ENCODE results near the gene ARRDC3.
A peak's percentile ranks its signal among the peaks of the same experiment; 100 is the strongest.
"Not testable (repeated sequence)": the region's sequence is repeated elsewhere in the genome, so short reads cannot be mapped to it uniquely, and the experiment has no call there.

Gene ARRDC3, protein sequence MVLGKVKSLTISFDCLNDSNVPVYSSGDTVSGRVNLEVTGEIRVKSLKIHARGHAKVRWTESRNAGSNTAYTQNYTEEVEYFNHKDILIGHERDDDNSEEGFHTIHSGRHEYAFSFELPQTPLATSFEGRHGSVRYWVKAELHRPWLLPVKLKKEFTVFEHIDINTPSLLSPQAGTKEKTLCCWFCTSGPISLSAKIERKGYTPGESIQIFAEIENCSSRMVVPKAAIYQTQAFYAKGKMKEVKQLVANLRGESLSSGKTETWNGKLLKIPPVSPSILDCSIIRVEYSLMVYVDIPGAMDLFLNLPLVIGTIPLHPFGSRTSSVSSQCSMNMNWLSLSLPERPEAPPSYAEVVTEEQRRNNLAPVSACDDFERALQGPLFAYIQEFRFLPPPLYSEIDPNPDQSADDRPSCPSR

GRCh38 chr5:91383027-91383955 is at the start of gene ARRDC3:
Gene ARRDC3 (minus strand): TSS chr5:91383317. CDS start chr5:91383092, 225 bp downstream.
- DNase-seq, result peak; percentile 75

- DNase-seq, result no peak
These were observed 47.8 kb upstream of the ARRDC3 start for GRCh38 chr5:91430949-91431348.

DNA sequence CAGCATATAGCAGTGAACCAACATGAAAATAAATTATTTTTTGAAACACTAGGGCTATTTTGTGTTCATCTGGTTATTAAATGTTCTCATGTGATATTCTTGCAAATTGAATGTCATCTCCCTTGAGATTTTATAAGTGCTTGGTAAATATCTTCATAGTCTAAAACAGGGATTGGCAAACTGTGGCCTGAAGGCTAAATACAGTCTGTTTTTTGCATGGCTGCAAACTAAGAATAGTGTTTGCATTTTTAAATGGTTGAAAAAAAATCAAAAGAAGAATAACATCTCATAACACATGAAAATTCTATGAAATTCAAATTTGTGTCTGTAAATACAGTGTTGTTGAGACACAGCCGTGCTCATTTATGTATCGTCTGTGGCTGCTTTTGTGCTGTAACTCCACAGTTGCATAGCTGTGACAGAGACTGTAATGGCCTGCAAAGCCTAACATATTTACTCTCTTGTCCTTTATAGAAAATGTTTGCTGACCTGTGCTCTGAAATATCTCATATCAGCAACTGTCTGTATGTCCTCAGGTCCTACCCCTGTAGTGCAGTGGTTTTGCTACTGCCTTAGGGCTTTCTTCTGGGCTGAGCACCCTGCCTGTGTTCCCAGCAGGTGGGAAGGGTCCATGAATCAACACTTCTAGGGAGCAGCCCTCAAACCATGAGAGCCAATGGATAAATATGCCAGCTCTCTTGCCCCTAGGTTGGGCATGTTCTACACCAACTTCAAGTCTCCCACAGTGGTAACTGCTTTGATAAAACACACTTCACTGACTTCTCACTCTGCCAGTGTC is 41.7 kb upstream of the ARRDC3 start:
- DNase-seq, result peak; percentile 55

DNA sequence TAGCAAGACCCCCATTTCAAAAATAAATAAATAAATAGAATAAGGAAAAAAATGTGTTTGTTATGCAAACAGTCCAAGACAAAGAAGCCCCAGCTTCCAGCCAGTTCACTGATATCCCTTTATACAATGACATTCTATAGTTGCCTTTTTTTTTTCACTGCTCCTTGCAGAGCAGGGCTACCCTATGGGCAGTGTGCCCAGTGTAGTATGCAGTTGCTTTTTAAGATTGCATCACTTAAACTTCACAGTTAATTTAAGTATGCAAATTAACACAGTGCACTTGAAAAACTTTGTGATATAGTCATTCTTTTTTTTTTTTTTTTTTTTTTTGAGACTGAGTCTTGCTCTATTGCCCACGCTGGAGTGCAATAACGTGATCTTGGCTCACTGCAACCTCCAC is 40.8 kb upstream of the ARRDC3 start:
- DNase-seq, result no peak

DNA sequence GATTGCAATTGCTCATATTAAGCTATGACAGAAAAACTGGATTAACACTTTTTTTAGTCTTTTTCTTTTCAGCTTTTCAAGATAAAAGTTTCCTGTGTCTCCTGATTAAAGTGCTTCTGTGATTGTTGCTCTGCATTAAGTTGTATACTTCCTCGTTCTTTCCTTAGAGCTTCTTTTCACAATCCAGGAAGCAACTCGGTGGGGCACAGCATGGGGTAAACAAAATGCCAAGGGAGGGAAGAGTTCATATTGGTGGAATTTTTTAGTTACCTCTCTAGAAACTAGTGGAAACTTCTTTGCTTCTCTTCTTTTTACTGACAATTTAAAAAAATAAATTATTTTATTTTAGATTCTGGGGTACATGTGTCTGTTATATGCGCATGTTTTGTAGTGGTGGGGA is 37.8 kb upstream of the ARRDC3 start:
- DNase-seq, result no peak

GRCh38 chr5:91419571-91420537 is 36.7 kb upstream of the ARRDC3 start:
- DNase-seq, result no peak

DNA sequence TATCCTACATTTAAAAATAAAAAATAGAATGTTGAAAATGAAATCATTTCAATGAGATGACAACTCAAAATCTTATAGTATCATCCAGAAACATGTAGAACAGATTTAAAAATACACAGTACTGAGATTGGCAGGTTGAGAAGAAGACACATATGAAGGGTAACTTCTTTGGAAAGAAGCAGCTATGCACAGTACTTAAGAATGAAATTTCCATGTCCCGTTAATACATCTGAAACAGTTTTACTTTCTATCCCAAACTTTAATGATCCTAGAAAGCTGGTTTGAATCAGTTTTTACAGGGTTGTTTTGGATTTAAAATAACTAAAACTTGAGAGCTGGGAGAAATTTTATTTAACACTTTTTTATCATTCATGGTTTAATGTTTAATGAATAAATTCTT is 36.0 kb upstream of the ARRDC3 start:
- no peak for DNase-seq

GRCh38 chr5:91418158-91418557 is 35.0 kb upstream of the ARRDC3 start:
- DNase-seq, result no peak

DNA sequence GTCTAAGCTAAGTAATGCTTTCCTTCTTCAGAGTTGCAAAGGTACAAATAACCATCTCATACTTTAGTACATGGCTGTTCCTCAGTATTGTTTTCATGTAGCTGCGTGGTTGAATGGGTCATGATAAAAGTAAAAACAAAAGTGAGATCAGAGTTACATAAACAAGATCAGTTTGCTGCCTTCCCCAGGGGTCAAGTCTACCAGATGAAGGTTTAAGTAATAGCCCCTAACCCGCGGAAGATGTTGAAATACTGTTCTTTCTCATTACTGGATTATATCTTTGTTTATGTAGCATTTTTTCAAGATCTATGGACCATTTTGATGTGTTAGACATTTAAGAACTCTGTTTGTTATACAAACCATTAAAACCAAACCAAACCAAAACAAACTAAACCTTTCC is 34.1 kb upstream of the ARRDC3 start:
- DNase-seq, result no peak

DNA sequence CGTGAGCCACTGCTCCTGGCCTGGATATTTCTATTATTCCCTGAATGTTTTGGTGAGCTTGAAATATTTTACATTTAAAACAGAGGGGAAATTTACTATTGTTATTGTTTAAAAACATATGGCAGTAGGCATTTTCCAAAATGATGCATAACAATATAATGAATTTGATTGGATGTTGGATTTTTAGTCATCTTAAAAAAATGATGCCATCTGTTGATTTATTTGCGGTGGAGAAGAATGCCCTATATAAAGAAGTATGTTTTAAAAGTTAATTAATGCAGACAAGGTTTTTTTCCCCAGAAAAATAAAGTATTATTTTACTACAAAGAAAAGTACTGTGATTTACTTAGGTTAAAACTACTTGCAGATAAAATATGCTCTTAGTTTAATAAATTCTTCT is 33.4 kb upstream of the ARRDC3 start:
- no peak for DNase-seq

GRCh38 chr5:91409304-91409703 is 26.2 kb upstream of the ARRDC3 start:
- DNase-seq, result no peak

GRCh38 chr5:91408710-91409109 is 25.6 kb upstream of the ARRDC3 start:
- no peak for DNase-seq

GRCh38 chr5:91407204-91407603 is 24.1 kb upstream of the ARRDC3 start:
- DNase-seq, result no peak

DNA sequence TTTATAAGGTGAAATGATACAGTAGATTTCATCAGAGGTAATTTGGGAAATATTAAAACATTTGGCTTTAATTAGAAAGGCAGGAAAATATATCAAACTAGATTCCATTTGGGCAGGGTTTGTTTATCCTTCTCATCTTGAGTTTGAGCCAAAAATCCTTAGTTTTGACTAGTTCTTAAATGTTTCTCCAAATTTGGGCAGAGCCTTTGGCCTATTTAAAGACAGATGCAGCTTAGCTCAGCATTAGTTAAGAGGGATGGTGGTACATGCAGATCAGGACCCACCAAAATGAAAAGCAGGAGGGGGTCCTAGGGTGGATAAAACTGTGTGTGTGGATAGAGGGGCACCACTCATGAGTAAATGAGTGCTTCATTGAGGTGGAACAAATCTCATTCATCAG is 20.3 kb upstream of the ARRDC3 start:
- no peak for DNase-seq

GRCh38 chr5:91401175-91401574 is 18.1 kb upstream of the ARRDC3 start:
- DNase-seq, result no peak

- DNase-seq, result no peak
These were observed 14.7 kb upstream of the ARRDC3 start for GRCh38 chr5:91397791-91398190.

DNA sequence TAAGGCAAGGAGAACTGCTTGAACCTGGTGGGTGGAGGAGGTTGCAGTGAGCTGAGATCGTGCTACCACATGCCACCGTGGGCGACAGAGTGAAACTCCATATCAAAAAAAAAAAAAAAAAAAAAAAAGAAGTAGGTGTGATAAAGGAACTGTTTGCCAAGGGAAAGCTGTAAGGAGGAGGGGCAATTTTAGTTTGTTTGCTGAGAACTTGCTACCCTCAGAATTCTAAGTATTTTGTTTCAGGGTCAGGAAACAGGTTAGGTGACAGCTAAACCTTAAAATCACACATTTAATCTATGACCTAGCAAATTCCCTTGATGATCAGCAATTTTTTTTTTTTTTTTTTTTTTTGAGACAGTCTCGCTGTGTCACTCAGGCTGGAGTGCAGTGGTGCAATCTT is 7.2 kb upstream of the ARRDC3 start:
- no peak for DNase-seq

- not testable (repeated sequence) for DNase-seq
These were observed 6.4 kb upstream of the ARRDC3 start for GRCh38 chr5:91389555-91389954.

- no peak for DNase-seq
These were observed 5.2 kb upstream of the ARRDC3 start for GRCh38 chr5:91388362-91388761.

DNA sequence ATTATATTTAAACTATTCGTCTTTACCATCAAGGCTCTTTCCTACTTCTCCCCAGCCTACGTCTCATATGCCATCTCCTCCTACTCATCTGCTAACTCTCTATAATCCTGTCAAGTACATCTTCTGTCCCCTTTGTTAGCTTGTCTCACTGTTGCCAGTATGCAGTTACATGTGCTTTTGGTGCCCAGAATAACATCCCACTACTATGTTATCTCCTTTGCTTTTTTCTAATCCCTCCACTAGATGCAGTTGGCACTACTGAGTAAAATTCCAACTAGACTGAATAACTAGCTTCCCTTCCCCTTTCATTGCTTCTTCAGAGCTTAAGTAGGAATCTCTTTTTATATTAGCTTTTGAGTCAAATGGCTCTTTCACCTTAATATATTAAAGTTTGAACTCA is 3.0 kb upstream of the ARRDC3 start:
- no peak for DNase-seq

DNA sequence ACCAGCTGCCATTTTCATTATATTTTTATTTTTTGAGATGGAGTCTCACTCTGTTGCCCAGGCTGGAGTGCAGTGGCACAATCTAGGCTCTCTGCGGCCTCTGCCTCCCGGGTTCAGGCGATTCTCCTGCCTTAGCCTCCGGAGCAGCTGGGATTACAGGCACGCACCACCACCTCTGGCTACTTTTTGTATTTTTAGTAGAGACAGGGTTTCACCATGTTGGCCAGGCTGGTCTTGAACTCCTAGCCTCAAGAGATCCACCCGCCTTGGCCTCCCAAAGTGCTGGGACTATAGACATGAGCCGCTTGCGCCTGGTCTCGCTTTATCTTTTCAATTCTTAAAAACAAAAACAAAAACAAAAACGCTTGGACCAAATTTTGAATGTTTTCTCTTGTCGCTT is 2.5 kb upstream of the ARRDC3 start:
- not testable (repeated sequence) for DNase-seq
